ENCODE results near the gene TSSK6.
A peak's percentile ranks its signal among the peaks of the same experiment; 100 is the strongest.

Gene TSSK6

DNA sequence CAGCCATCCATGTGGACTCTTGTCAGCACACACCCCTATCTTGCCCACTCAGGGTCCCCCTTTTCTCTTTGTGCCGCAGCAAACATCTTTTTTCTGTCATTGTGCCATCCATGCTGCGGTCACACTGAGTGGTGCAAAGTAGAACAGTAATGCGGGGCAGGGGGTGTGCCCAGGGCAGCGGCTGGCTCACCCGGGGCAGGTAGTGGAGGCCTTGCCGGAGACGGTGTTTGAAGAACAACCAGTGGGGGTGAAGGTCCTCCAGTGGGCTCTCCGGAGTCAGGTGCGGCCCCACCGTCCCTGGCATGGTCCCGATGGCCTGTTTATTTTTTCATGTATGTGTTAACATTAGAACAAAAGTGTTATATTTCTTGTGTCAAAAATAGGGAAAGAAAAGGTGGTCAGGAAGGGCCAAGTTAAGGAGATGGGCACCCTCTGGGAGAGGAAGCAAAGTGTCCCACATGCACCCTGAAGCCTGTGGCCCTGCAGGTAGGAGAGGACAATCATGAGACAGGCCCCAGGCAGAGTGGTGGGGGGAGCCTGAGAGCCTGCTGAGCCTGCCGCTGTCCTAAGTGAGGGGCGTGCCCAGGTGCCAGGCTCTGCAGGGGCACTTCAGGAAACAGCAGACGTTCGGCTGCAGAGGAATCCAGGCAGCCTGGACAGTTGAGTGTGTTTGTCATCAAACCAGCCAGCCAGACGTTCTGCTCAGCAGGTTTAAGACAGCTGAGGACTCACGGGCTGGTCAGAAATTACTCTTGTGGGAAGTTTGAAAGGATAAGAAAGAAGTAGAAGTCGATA, 12.3 kb downstream of the TSSK6 start:
- no peak for DNase-seq

- DNase-seq: no peak
Measured at GRCh38 chr19:19502281-19502680, 13.1 kb downstream of the TSSK6 start.

DNA sequence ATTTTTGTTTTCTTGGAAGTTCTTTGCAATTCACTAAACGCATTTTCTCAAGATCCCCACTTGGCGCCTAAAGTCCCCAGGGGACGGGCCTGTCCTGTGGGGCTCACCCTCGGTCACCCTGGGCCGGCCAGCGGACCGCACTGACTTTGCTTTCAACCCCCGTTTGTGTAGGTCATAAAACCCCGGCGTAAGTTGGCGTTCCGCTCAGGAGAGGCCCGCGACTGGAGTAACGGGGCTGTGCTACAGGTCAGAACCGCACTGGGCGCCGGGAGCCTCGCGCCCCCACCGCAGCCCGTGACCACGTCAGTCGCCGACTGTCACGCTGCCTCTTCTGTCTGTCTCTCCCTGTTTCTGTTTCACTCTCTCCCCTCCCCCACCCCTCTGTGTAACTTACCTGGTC, 13.6 kb downstream of the TSSK6 start:
- DNase-seq: no peak

DNA sequence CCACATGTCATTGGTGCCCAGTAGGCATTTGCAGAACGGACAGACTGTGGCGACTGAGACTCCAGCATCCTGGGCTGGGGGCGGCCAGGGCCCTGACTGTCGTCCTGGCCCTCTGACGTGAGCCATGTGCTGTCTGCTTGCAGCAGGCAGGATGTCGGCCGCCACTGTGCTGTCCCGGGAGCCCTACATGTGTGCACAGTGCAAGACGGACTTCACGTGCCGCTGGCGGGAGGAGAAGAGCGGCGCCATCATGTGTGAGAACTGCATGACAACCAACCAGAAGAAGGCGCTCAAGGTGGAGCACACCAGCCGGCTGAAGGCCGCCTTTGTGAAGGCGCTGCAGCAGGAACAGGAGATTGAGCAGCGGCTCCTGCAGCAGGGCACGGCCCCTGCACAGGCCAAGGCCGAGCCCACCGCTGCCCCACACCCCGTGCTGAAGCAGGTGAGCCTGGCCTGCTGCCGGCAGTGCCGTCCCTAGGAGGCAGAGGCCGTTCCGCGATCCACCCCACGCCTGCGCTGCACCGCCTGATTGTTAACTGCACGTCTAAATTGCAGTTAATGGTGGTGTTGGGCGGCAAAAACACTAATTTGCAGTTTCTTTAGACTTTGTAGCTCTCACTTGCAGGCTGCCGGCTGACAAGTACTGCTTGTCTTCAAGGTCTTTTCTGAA, 14.2 kb downstream of the TSSK6 start:
- DNase-seq: no peak

DNA sequence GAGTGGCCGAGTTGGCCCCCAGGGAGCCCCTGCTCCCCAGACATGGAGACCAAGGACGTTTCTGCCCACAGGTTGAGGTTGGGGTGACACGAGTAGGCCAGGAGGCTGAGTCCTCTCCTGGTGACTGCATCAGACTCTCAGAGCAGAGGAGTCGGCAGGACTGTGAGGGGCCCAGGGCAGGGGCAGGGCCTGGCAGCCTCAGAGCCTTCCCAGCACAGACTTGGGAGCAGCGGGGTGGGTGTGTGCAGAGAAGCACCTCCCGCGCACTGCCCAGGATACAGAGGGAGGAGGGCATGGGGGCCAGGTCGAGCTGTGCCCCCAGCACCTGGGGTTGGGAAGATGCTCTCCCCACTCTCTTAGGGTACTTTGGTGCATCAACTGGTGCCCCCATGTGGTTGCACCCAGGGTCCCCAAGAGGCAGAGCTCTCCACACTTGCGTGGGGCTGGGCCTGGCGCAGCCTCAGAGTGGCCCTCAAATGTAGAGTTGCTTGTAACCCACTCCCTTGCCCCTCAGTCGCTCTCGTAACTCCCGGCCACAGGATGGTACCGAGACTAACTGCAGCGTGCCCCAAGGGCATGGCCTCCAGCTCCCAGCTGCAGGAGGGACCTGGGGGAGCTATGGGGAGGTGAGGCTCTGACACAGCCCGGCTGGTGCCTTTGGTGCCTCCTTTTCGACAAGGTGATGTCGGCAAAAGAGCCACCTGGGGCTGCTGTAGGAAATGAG, 15.9 kb downstream of the TSSK6 start:
- DNase-seq: no peak

- DNase-seq: no peak
Measured at GRCh38 chr19:19498255-19498991, 16.9 kb downstream of the TSSK6 start.

GRCh38 chr19:19495614-19496603, 19.4 kb downstream of the TSSK6 start:
- DNase-seq: no peak

DNA sequence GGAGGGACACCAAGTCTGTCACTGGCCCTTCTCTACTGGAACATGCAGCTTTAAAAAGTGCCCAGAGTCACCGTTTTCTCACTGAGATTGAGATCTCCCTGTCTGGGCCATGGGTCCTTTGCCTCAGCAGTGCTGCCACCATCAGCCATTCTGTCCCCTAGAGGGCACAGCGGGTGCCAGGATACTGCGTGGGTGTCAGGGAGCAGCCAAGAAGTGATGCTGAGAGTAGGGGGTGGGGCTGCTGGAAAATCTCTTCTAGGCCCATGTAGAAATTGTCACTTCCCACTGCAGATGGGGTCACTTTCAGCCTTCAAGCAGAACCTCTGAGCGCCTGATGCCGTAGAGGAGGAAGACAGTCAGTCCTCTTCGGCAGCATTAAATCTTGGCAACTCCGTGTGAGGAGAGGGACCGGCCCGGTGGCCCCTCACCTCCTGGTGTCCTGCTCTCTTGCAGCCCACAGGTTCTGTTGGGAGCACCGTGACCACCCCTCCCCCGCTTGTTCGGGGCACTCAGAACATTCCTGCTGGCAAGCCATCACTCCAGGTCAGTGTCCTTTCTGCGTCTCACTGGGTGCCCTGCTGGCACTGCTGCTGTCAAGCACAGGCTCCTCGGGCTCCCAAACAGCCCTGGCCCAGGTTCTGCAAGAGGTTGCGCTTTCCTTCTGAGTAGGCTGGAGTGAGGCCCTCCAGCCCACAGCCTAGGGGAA, 21.4 kb downstream of the TSSK6 start:
- DNase-seq: no peak

- no peak for DNase-seq
Measured at GRCh38 chr19:19492026-19492610, 23.2 kb downstream of the TSSK6 start.

- no peak for DNase-seq
Measured at GRCh38 chr19:19491321-19492025, 23.9 kb downstream of the TSSK6 start.

DNA sequence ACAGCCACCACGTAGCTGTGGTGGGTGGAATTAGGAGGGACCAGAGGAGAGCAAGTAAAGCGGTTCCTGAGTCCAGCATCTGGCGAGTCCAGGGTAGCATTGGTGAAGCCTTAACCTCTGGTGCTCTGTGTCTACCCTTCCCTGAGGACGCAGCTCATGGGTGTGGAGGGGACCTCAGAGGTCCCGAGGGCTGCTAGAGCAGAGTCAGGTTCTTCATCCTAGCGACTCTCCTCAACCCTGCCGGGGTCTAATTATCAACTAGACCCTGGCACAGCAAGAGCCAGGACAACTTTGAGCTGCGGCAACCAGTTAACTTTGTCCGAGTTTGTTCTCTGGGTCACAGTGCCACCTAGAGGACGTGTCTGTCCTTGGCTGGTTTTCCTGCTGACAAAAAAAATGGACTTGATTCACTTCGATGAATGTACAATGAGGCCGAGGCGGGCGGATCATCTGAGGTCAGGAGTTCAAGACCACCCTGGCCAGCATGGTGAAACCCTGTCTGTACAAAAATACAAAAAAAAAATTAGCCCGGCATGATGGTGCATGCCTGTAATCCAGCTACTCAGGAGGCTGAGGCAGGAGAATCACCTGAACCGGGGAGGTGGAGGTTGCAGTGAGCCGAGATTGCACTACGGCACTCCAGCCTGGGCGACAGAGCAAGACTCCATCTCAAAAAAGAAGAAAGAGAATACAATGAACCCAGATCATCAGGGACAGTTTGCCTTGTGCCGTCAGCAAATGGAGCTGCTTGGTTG, 25.0 kb downstream of the TSSK6 start:
- peak; percentile 23 for DNase-seq

- no peak for DNase-seq
Measured at GRCh38 chr19:19489804-19490204, 25.5 kb downstream of the TSSK6 start.

DNA sequence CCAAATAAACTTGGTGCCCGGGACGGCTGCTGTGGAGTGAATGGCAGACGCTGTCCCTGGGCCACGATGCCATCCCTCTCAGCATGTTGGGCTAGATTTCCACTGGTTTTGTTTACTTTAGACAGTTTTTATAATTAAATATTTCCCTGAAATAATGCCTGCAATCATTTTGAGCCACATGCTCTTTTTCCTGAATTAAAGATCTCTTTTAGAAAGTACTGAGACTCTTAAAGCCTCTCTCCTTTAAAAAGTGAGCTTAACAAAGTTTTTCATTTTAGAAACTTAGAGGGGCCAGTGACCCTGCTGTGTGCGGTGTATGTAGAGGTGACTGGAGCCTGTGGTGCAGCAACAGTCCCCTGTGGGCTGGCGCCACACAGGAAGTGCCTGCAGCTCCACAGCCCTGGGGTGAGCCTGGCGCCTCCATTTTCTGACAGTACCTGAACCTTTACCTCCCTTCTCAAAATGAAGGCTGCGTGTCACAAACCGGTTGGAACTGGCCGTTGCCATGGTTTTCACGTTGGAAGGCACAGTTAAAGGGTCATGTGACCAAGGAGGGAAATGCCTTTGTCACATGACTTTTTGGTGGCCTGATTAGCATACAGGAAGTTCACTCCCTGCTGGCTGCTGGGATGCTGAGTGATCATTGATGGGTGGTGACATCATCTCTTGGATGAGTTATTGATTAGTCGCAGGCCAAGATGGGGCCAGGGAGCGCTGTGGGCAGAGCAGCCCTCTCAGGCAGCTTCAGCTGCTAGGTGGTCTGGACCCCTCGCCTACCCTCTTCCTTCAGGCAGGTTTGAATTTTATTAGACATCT, 26.3 kb downstream of the TSSK6 start:
- DNase-seq: peak; percentile 76

DNA sequence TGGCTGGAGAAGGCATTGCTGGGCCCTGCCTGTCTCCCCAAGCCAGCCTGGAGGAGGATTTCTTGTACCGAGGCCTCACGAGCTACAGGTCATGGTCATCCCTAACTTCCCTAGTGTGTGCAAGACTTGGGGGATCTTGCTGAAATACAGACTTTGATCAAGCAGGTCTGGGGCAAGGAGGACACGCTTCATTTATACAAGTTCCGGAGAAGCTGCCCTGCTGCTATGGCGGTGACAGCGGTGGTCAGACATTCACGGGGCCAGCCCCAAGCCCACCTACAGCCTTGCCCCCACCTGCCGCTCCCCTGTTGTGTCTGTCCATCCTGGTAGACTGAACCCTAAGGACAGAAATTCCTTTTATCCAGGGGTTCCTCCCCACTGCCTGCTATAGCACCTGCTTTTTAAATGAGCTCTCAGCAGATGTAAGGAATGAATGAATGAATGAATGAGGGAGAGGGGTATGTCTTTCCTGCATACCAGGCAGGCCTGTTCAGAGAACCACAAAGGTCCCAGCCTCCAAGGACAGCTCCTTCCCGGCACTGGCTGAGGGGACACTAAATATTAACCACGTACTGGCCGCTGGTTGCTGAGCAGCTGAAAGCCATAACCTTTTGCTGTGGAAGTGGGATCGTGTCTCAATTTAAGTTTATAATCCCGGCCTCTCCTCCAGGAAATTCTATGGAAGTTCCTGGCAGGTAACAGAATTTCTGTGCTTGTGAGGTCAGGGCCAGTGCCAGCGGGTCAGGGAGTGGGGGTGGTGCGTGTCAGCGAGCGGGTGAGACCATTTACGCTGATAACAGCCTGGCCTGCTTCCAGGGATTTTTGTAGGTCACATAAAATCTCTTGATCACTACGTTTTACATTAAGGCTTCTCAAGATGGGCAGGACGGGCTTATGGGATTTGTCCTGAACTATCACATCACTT, 27.1 kb downstream of the TSSK6 start:
- DNase-seq: no peak

DNA sequence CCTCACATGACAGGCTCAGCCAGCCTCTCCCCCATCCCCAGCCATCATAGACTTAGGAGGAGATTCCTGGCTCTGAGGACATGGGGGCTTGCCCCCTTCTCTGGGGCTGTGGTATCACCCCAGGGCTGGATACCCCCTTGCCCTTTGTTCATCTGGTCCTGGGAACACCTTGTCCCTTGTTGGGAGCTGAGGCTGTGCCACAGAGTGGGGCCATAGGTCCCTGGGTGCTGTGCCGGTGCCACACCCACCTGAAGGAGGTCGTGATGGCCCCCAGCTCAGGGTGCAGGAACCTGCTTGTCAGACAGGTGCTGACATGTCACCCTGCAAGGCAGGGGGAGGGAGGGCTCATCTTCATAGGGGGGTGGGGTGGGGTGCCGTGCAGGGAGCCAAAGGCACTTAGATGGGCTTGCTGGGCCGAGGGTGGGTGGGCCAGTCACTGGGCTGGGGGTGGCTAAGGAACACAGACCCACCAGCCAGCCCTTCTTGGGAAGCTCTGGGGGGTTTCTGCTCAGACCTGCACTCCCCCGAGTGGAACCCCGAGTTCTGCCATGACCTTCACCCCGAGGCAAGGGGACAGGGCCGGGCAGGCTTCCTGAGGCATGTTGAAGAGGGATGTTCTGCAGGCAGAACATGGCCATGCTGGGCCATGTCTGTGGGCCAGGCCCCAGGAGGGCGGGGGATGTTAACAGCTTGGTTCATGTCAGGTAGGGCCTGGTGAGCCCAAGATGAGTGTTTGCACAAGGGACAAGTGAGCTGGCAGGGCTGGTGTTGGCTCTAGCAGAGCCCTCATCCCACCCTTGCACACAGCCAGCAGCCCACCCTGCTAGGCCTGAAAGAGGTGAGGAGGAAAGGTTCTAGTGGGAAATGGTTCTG, 28.0 kb downstream of the TSSK6 start:
- no peak for DNase-seq

- no peak for DNase-seq
Measured at GRCh38 chr19:19486343-19487076, 28.8 kb downstream of the TSSK6 start.
